Bone marrow (tissue), 2 donors: ENCODE results near the gene PHACTR4.
"Not testable (repeated sequence)": the region's sequence is repeated elsewhere in the genome, so short reads cannot be mapped to it uniquely, and the experiment has no call there.

ENCODE experiments used
- DNase-seq, 2 donors: peaks; one replicate each; lab custom pipeline; 2025; lab: John Stamatoyannopoulos, UW

Gene PHACTR4

DNA sequence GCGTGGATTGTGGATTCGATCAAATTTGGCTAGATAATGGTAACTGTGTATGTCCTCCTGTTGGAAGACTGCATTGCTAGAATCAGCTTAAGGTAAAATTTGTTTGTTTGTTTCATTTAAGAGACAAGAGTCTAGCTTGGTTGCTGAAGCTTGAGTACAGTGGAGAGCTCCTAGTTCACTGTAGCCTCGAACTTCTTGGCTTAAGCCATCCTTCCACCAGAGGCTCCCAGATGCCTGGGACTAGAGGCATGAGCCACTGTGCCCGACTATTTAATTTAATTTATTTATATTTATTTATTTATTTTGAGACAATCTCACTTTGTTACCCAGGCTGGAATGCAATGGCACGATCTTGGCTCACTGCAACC is 1.5 kb downstream of the PHACTR4 start:
- DNase-seq, result no peak

DNA sequence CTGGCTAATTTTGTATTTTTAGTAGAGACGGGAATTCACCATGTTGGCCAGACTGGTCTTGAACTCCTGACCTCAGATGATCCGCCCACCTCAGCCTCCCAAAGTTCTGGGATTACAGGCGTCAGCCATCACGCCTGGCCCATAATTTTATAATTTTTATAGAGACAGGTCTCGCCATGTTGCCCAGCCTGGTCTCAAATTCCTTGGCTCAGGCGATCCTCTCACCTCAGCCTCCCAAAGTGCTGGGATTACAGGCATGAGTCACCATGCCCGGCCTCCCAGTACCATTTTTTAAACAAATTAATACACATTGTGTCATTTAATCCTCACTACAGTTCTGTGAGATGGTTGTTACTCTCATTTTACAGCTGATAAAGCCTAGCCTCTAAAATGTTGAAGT is 3.9 kb downstream of the PHACTR4 start:
- DNase-seq, result not testable (repeated sequence)

DNA sequence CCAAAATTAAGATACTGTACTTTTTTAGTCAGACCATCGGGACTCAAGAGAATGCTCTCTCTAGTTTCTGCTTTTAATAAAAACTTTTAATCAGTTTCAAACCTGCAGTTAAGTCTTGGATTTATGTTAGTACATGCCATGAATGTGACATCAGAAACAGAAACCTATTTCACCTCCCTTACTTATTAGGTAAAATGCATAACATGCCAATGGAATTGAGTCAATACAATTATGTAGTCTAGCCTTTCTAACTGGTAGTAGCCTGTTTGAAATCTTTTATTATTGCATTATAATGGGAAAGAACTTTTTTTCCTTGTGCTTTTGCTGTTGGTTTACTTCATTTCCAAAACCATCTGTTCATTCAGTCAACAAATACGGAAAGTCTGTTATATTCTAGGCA is 4.8 kb downstream of the PHACTR4 start:
- DNase-seq, result no peak

DNA sequence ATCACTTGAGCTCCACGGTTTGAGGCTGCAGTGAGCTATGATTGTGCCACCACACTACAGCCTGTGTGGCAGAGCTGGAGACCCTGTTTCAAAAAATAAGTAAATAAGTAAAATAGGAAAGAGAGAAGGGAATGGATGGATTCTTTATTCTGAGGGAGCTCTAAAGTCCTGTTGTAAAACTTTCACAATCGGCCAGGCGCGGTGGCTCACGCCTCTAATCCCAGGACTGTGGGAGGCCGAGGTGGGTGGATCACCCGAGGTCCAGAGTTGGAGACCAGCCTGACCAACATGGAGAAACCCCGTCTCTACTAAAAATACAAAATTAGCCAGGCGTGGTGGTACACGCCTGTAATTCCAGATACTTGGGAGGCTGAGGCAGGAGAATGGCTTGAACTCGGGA is 6.1 kb downstream of the PHACTR4 start:
- not testable (repeated sequence) for DNase-seq

DNA sequence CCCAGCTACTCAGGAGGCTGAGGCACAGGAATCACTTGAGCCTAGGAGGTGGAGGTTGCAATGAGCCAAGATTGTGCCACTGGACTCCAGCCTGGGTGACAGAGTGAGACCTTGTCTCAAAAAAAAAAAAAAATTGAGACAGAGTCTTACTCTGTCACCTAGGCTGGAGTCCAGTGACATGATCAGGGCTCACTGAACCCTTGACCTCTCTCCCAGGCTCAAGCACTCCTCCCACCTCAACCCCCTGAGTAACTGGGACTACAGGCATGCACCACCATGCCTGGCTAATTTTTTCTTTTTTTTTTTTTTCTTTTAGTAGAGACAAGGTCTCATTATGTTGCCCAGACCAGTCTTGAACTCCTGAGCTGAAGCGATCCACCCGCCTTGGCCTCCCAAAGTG is 6.7 kb downstream of the PHACTR4 start:
- DNase-seq, result not testable (repeated sequence)

DNA sequence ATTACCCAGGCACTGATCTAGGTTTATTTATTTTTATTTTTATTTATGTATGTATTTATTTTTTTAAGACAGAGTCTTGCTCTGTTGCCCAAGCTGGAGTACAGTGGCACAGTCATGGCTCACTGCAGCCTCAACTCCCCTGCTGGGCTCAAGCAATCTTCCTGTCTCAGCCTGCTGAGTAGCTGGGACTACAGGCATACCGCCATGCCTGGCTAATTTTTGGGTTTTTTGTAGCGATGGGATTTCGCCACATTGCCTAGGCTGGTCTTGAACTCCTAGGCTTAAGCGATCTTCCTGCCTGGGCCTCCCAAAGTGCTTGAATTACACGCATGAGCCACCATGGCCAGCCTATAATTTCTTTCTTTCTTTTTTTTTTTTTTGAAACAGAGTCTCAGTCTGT is 9.4 kb downstream of the PHACTR4 start:
- no peak for DNase-seq

DNA sequence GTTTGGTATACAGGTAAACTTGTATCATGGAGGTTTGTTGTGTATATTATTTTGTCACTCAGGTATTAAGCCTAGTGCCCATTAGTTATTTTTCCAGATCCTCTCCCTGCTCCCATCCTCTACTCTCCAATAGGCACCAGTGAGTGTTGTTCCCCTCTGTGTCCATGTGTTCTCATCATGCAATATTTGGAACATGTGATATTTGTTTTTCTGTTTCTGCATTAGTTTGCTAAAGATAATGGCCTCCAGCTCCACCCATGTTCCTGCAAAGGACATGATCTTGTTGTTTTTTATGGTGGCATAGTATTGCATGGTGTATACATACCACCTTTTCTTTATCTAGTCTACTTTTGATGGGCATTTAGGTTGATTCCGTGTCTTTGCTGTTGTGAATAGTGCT is 10.9 kb downstream of the PHACTR4 start:
- DNase-seq, result no peak

DNA sequence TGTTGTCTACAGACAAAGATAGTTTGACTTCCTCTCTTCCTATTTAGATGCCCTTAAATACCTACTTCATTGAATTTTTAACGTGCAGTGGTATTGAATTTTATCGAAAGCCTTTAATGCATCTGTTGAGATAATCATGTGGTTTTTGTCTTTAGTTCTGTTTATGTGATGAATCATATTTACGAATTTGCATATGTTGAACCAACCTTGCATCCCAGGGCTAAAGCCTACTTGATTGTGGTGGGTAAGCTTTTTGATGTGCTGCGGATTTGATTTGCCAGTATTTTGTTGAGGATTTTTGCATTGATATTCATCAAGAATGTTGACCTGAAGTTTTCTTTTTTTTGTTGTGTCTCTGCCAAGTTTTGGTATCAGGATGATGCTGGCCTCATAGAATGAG is 14.2 kb downstream of the PHACTR4 start:
- DNase-seq, result not testable (repeated sequence)

DNA sequence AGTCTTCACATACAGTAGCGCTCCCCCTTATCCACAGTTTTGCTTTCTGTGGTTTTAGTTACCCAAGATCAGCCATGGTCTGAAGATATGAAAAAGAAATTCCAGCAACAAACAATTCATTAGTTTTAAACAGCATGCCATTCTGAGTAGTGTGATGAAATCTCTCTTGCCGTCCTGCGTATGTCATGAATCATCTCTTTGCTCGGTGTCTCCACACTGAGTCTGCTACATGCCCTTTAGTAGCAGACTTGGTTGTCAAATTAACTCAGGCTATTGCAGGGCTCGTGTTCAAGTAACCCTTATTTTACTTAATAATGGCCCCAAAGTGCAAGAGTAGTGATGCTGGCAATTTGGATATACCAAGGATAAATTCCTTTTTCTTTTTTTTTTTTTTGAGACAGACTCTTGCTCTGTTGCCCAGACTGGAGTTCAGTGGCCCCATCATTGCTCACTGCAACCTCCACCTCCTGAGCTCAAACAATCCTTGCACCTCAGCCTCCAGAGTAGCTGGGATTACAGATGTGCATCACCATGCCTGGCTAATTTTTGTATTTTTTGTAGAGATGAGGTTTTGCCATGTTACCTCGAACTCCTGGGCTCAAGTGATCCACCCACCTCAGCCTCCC is 22.6 kb downstream of the PHACTR4 start:
- no peak for DNase-seq

DNA sequence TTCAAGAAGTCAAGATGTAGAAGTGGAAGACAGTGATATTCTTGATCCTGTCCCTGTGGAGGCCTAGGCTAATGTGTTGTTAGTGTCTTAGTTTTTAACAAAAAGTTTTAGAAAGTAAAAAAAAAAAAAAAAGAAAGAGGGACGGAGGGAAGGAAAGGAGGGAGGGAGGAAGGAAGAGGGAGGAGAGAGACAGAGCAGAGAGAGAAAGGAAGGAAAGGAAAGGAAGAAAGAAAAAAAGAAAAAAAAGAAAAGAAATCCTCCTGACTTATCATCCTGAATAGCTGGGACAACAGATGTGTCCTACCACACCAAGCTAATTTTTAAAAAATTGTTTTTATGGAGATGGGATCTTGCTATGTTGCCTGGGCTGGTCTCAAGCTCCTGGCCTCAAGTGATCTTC is 24.6 kb downstream of the PHACTR4 start:
- no peak for DNase-seq

DNA sequence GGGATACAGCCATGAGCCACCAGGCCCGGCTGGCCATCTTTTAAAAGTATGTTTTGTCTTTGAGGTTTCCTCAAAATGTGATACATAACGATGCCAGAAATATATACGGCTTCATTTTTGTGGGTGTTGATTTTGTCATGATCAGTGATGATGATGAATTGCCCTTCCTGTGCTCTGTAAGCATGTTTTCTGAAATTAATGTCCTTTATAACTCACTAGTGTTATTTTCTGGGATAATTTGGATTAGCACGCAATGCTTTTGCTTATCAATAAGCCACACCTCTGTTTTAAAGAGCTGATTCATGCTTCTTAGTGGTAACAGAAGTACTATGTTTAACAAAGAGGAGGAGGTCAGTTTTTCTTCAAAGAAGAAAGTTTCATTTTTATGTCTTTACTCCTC is 25.6 kb downstream of the PHACTR4 start:
- no peak for DNase-seq

DNA sequence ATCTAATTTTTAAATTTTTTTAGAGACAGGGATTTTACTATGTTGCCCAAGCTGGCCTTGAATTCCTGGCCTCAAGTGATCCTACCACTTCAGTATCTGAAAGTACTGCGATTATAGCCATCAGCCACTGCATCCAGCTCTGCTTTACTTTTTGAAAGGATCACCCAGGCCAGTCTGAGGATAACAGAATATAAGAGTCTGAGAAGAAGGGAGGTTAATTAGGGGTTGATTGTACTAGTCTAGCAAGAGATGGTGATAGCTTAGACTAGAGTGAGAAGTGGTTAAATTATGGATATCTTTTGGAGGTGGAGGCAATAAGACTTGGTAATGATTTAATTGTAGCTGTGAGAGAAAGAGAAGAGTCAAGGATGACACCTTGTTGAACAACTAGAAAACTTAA is 32.2 kb downstream of the PHACTR4 start:
- DNase-seq, result no peak

DNA sequence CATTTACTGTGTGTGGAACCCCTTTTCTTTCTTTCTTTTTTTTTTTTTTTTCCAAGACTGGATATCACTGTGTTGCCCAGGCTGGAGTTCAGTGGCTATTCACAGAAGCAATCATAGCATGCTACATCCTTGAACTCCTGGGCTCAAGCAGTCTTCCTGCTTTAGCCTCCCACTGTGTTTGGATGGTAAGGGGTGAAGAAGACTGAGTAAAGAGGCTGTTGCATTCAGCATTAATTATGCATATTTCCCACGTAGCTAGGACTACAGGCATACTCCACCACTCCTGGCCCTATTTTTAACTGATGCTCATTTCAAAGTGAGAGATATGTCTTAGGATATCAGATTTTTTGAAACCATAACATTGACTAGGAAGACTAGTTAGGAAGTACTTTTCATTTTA is 39.5 kb downstream of the PHACTR4 start:
- no peak for DNase-seq

DNA sequence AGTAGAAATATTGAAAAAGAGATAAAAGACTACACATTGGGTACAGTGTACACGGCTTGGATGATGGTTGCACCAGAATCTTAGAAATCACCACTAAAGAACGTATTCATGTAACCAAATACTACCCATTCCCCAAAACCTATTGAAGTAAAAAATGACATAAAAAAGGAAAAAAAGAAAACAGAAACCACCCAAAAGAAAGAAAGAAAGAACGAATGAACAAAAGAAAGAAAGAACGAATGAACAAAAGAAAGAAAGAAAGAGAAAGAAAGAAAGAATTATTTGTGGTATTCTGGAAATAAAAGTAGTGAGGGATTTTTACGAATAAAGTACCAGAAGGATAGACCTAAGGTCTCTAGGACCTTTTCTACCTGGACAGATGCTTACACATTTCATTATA is 42.1 kb downstream of the PHACTR4 start:
- DNase-seq, result no peak

DNA sequence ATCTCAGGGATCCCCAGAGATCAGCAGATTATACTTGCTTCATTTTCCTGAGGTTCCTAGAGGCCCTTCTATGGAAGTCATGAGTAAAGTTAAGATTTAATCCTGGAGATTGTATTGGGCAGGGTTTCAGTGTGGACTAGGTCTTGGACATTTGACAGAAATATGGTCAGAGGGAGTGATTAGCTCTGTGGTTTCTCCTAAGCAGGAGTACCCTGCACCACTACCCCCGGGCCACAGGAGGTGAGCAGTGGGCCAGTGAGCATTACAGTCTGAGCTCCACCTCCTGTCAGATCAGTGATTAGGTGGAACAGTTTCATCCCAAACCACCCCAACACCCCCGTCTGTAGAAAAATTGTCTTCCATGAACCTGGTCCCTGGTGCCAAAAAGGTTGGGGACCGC is 43.2 kb downstream of the PHACTR4 start:
- DNase-seq, result no peak

DNA sequence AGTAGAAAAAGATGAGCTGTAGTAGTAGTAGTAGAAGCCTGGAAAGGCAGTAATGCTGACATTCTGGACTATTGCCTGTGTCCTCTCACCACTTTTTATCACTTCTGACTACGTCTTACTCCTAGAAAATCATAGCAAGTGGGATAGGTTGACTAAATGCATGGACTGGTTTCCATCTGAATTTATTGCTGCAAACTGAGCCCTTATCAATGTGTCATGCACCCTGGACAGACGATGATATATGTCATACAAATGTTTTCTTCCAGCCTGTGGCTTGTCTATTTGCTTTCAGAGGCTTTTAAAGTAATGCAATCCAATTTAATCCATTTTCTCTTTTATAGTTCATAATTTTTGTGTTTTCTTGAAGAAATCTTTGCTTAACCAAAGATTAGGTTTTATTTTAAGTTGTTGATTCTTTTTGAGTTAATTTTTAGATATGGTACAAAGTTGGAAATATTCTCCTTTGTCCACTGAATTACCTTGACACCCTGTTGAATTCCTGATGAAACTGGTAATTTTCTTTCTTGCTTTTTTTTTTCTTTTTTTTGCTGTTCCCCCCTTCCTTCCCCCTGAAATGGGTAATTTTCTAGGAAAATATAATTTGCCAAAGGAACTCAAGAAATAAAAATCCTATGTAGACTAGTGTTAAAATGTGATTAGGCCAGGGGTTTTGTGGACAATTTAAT is 47.1 kb downstream of the PHACTR4 start:
- DNase-seq, result no peak

DNA sequence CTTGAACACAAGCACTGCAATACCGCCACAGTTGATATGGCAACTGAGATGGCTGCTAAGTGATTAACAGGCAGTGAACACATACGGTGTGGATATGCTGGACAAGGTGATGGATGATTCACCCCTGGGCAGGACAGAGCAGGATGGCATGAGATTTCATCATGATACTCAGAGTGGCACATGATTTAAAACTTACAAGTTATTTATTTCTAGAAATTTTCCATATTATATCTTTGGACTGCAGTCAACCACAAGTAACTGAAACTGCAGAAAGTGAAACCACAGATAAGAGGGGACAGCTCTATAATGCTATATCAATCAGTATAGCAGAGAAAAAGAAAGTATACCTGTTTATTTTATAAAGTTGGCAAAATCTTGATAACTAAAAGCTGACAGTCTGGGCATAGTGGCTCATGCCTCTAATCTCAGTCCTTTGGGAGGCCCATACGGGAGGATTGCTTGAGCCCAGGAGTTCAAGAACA is 47.9 kb downstream of the PHACTR4 start:
- DNase-seq, result peak in 1 of 2 donors; percentile 70

DNA sequence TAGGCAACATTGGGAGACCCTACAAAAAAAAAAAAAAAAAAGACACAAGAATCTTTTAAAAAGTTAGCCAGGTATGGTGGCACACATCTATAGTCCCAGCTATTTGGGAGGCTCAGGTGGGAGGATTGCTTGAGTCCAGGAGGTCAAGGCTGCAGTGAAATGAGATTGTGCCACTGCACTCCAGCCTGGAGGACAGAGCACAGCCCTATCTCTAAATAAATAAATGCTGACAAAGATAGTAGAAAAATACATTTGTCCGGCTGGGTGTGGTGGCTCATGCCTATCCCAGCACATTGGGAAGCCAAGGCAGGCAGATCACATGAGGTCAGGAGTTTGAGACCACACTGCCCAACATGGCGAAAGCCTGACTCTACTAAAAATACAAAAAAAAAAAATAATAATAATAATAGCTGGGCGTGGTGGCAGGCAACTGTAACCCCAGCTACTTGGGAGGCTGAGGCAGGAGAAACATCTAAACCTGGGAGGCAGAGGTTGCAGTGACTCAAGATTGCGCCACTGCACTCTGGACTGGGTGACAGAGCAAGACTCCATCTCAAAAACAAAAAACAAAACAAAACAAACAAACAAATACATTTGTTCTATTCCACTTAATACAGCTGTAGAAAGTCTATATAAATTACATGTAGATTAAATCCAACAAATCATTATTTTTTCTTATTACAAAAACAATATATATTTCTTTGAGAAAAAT is 48.5 kb downstream of the PHACTR4 start:
- no peak for DNase-seq

DNA sequence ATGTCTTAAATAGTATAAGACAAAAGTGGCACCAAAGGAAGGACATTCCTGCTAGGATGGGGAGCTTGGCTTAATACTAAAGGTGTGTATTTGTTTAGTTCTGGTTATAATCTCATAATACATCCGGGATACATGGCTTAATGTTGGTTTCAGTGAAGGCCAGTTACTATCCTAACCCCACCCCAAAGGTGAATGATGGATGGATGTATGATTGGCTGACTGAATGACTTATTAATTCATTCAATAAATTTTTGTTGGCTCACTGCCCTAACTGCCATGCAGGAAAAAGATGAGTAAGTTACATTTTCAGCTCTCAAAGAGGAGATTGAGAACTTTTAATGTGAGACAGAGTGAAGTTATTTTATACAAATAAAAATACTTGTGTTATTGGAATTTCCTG is 52.2 kb downstream of the PHACTR4 start:
- no peak for DNase-seq

DNA sequence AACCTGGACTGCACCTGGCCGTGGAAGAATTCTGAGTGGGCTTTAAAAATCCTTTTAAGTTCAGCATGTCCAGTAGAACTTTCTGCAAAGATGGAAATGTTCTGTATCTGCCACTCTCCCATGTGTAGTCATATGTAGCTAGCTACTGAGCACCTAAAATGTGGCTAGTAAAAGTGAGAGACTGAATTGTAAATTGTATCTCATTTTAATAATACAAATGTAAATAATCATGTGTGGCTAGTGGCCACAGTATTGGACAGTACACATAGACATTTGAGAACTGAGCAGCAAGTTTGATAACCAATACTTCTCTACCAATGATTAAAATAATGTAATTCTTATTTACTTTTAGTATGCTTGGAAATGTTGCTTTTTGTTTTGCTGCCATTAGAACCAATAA is 57.3 kb downstream of the PHACTR4 start:
- no peak for DNase-seq

DNA sequence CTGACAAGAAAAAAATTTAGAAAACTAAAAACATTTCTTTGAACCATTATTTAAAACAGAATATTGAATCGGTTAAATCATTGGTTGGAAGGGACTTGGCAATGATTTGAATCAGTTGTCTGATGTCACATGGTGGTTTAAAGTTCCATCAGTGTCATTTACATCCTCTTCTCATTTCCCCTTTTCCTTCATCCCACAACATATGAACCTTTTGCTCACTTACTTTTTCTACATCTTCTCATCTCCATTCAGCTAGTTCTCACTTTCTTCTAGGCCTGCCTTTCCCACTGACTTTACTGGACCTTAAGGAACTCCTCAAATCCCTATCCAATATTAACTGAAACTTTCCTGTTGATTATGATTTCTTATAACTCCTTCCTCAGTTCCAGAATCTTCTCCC is 58.5 kb downstream of the PHACTR4 start:
- no peak for DNase-seq

DNA sequence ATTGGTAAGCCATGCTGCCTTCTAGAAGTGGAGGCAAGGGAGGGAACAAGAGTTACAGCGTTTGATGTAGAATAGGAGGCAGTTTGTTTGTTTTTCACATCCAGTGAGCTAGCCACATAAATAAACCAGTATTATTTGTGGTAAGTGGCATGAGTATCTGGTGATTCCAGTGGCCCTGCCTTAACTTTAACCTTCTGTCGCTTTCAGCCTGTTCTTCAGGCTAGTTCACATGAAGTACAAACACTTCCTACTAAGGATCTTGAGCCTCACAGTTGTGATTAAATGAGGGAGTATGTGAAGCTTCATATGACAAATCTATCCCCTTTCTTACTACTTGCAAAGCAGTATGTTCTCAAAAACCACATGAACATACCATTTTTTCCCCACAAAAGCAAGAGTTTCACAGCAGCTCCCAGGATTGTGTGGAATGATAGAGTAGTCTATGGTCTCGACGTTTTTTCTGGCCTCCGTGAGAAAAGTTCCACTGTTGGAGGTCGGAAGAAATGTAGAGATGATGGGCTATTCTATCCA is 59.5 kb downstream of the PHACTR4 start:
- no peak for DNase-seq

DNA sequence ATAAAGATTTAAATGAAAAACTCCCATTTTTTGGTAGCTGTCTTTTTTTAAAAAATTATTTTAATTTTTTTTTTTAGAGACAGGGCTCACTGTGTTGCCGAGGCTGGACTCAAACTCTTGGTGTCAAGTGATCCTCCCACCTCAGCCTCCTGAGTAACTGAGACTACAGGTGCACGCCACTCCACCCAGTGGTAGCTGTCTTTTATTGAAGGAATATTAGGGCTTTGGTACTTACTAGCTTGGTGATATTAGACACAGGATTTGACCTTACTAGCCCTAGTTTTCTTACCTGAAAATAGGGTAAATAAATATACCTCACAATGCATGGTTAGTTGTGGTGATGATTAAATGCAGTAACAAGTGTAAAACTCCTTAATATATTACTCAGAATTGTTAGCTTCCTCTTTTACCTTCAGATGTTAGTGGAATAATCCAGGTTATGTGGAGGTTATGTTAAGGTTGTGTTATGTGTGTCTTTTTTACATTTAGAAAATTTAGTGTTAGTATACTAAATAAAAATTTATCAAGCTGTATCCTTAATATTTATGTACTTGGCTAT is 66.8 kb downstream of the PHACTR4 start:
- no peak for DNase-seq
